ENCODE results near the gene GHRHR.

DNA sequence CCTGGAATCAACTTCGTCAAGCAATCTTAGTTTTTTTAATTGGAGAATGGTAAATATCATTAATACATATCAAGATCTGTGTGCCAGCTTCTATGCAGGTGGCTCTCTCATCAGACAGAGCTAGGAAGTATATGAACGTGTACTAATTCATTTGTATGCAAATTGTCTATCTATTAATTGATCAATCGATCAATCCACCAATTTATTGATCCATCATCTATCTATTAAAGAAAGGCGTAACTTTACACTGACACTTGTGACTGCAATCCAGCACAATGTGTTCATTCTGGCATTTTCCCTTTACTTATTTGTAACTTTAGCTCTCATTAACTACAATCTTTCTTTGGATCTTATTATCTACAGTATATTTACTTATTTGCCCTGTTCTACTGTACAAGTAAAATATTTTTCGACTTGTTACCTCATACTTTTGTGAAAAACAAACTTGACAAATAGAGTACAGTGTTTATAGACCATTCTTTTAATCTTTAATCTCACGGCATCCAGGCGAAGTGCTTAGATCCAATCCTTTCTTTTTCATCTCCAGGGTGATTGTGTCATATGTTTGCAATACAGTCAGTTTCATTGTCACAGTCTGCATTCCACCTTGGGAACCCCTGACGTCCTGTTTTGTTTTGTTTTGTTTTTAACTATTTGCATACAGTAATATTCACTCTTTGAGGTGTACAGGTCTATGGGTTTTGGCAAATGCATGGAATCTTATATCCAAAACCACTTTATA is 22.0 kb upstream of the GHRHR start:
- no peak for TF ChIP-seq POLR2A (IDR thresholded peaks at IDR 0.05)
- TF ChIP-seq, protein P1, sequence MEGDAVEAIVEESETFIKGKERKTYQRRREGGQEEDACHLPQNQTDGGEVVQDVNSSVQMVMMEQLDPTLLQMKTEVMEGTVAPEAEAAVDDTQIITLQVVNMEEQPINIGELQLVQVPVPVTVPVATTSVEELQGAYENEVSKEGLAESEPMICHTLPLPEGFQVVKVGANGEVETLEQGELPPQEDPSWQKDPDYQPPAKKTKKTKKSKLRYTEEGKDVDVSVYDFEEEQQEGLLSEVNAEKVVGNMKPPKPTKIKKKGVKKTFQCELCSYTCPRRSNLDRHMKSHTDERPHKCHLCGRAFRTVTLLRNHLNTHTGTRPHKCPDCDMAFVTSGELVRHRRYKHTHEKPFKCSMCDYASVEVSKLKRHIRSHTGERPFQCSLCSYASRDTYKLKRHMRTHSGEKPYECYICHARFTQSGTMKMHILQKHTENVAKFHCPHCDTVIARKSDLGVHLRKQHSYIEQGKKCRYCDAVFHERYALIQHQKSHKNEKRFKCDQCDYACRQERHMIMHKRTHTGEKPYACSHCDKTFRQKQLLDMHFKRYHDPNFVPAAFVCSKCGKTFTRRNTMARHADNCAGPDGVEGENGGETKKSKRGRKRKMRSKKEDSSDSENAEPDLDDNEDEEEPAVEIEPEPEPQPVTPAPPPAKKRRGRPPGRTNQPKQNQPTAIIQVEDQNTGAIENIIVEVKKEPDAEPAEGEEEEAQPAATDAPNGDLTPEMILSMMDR (IDR thresholded peaks at IDR 0.05), result no peak
